NCI-H1417 (cell line): ENCODE measurements around the gene MFNG.
"Not testable (repeated sequence)": the region's sequence is repeated elsewhere in the genome, so short reads cannot be mapped to it uniquely, and the experiment has no call there.

Experiments used
- DNase-seq, 3 experiments: peaks; one replicate each; lab custom pipeline; 2025; lab: John Stamatoyannopoulos, UW

The MFNG gene

GRCh38 chr22:37486224-37486845, at the start of gene MFNG:
Gene MFNG, minus strand, starts transcription at chr22:37486384. Its CDS starts 207 bp downstream, at chr22:37486177.
- peak; percentile 43 to 64 (median 54) for DNase-seq

DNA sequence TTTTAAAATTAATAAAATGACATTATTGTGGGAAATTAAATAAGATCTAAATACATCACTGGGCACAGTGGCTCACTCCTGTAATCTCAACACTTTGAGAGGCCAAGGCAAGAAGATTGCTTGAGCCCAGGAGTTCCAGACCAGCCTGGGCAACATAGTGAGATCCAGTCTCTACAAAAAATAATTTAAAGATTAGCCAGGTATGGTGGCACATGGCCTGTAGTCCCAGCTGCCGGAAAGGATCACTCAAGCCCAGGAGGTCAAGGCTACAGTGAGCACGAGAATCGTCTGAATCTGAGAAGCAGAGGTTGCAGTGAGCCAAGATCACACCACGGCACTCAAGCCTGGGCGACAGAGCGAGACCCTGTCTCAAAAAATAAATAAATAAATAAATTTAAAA, 49.0 kb upstream of the MFNG start:
- DNase-seq: no peak

- no peak for DNase-seq
These were observed 48.3 kb upstream of the MFNG start for GRCh38 chr22:37534445-37534844.

DNA sequence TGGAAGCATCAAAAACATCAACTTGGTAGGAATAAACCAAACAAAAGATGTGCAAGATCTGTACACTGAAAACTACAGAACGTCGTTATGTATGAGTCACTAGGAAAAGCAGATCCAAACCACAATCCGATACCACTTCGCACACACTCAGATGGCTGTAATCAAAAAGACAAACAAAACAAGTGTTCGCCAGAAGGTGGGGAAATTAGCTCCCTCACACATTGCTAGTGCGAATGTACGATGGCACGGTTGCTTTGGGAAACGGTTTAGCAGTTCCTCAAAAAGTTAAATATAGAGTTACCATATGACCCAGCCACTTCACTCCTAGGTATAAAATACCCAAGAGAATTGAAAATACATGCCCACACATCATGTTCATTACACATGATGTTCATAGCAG, 47.8 kb upstream of the MFNG start:
- peak in 1 of 3 experiments; percentile 45 for DNase-seq

- DNase-seq: no peak
These were observed 43.6 kb upstream of the MFNG start for GRCh38 chr22:37529652-37530345.

DNA sequence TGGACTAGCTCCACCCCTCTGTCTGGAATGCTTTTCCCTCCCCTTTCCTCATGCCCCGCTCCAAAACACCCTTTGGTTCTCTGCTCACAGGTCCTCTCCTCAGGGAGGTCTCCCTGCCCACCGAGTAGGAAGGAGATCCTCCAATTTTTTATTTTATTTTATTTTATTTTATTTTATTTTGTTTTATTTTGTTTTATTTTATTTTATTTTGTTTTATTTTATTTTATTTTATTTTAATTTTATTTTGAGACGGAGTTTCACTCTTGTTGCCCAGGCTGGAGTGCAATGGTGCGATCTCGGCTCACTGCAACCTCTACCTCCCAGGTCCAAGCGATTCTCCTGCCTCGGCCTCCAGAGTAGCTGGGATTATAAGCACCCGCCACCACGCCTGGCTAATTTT, 41.8 kb upstream of the MFNG start:
- DNase-seq: not testable (repeated sequence)

GRCh38 chr22:37527081-37527752, 41.0 kb upstream of the MFNG start:
- not testable (repeated sequence) for DNase-seq

DNA sequence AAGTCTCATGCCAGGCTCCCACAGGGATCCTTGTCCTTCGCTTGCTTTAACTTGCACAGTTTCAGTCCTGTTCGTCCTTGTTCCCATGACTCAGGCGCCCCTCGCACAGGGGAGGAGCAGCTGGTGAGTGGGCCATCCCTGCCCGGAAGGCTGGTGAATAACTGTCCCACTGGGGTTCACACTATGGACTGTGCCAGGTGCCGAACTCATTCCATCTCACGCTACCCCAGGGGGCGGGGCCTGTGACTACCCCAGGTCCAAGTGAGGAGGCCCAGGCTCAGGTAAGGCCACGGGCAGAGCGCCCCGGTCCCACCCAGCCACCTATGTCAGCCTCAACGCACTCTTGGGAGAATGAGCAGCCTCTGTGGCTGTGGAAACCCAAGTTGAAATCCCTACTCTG, 40.2 kb upstream of the MFNG start:
- no peak for DNase-seq

DNA sequence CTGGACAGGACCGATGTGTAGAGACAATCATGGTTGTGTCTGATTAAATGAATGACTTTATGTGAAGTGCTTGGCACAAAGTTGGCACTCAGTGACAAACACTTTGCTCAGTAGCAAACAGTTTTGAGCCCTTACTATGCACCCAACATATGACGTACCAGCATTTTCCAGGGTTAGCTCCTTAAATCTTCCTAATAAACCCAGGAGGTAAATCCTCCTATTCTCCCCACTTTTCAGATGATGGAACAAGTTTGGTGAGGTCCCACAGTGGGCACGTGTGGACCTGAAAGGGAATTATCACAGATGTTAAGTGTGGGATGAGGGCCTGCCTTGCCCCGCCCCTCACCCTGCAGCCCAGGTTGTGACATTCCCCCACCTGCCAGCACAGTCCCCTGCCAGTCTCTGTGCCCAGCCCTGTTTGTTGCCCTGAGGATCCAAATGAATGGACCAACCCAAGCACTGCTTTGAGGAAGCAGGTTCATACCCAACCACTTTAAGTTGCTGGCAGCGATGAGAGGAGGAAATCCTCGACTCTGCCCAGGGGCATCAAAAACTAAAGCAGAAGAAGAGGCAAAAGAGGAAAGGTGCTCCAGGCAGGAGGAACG, 39.7 kb upstream of the MFNG start:
- DNase-seq: no peak

DNA sequence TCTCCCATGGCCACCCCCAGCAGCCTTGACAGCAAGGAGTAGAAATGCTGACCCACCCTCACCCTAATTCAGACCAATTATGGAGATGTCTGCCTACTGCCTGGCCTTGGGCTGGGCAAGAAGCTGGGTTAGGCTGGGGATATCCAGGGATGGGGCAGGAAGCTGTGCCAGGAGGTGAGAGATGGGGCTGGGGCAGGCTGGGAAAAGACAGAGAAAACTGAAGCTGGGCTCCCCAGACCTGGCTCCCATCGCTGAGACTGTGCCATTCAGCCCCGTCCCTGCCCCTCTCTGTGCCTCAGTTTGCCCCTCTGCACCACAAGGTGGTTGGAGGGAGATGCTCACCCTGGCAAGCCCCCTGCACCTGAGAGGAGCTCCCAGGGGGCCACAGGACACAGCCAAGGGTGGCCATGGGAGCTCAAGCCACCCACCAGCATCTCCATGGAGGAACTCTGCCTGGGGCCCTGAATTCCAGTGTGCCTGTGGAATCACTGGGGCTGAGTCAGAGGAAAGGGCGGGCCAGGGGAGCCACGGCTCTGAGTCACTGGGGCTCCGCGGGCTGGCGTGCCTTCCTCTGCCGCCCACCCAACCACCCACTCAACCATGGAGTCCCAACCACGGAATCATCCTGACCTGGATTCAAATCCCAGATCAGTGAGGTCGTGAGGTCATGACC, 39.0 kb upstream of the MFNG start:
- no peak for DNase-seq

GRCh38 chr22:37522482-37522881, 36.3 kb upstream of the MFNG start:
- no peak for DNase-seq

DNA sequence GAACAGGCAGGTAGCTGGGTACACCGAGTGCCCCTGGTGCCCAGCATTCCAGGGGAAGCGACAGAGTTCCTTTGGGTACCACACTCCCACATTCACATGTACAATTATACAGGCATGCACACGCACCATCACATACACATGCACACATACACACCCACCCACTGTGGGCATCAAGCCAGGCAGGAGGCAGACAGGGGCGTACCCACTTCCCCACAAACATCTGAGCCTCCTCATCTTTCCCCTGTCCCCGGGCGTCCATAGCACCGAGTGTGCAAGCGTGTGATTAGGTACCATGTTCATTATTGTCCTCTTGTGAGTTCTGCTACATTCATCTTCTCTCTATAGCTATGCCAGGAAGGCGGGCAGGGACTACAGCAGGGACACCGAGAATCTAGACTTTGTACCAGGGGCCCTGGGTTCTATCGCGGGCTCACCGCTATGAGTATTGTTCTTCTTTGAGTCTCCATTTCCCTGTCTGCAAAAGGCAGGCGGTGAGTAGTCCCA, 35.1 kb upstream of the MFNG start:
- DNase-seq: no peak

DNA sequence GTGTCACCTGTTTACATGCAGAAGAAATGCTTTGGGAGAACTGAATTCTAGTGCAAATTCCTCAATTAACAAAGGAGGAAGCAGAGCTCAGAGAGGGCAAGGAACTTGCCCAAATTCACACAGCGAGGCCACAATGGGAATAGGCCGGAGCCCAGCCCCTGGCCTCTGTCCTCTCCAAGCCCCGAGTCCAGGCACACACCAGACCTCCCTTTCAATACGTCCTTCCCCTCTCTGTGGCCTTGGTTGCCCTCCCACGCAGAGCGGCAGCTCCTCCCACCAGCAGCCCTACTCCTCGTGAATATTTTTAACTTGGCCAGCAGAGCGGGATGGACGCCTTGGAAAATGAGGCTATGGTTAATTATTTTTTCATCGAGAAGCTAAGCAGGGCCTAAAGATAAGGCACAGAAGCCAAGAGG, 34.6 kb upstream of the MFNG start:
- DNase-seq: no peak

- DNase-seq: peak in 2 of 3 experiments; percentile 24 to 32
These were observed 33.3 kb upstream of the MFNG start, which contains the start of gene CARD10 for GRCh38 chr22:37519268-37520195. Gene CARD10, minus strand, starts transcription at chr22:37519415. Its CDS starts 215 bp downstream, at chr22:37519200.

GRCh38 chr22:37518509-37519267, 32.5 kb upstream of the MFNG start:
- peak in 2 of 3 experiments; percentile 5 to 31 for DNase-seq

DNA sequence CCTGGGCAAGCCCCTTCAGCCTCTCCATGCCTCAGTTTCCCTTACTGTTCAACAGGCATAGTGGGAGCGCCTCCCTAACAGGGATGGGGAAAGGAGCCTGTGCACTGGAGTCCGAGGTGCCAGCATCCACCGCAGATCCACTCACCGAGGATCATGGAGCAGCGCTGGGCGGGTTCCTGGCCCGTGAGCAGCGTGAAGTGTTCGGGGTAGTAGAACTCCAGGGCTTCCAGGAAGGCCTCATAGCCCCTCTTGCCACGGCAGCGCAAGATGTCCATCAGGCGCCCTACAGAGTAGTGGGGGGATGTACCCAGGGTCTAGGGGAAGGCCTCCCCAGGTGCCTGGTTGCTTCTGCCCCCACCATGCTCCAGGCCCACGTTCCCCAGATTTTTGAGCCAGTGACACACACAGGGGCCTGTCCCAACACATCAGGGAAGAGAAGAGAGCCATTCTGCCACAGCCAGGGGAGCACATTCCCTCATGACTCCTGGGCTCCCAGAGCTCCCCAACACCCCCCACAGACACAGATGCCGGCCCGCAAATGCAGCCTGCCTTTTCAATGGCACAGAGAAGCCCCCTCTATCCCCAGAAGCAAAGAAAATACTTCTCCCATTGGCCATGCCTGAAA, 31.8 kb upstream of the MFNG start:
- no peak for DNase-seq

DNA sequence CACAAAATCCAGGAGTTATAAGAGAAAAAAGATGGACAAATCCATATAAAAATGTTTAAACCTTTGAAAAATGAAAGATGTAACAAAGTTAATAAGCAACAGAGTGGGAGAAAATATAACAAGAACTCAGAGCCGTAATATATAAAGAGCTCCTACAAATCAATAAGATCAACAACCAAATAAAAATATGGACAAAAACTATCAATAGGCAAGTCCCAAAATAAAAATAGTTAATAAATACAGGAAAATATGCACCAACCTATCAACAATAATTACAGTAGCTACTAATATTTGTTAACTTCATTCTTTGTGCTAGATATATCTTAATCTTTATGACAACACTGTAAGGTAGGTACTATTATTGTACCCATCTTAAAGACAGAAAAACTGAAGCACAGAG, 30.3 kb upstream of the MFNG start:
- DNase-seq: no peak

DNA sequence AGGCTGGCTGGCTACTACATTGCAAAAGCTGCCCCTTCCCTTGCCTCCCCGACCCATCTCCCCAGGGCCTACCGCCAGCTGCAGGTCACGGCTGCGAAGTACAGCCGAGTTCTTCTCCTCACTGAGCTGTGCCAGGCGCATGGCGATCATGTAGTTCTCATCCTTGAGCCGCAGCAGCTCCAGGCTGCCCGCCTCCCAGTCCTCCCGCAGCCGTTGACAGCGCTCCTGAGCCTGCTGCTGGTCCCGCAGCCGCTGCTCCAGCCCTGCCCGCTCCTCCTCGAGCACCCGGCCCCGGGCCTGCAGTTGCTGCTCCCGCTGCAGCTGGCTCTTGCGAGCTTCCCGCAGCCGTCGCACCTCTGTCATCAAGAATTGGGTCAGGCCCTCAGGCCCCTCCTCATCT, 29.7 kb upstream of the MFNG start:
- DNase-seq: no peak

DNA sequence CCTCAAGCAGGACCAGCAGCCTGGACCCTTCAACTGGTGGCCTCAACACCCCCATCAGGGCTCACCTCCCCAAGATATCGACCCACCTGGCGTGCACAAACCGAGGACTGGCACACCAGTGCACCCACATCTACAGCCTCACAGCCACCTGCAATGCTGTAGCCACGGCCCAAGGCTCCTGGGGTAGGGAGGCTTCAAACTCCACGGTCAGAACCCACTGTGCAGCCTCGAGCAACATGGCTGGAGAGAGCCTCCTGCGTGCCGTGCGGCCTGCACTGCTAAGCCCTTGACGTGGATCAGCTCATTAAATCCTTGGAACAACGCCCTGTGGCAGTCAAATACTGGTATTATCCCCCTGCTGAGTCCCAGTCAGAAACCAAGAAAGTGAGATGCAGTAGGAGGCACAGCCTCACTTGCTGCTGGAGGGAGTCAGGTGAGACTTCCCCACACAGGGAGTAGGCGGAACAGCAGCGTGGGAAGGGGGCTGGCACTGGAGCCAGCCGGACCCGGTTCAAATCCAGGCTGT, 28.4 kb upstream of the MFNG start:
- DNase-seq: no peak
